Neural cell (in vitro differentiated cells): ENCODE data around the gene GFM1.

Experiments
- CTCF ChIP-seq: fragments of 450-650 bp; IDR thresholded peaks from 2 replicates; pipeline ENCODE4 v1.5.1; 2014; ENCODE audit warnings: antibody characterized with exemption, mild to moderate bottlenecking, moderate library complexity; ENCODE audit not compliant: poor library complexity, severe bottlenecking
- POLR2AphosphoS5 ChIP-seq: IDR thresholded peaks from 2 replicates; pipeline ENCODE4 v1.6.1; 2012

- TF ChIP-seq POLR2AphosphoS5: no peak
- no peak for TF ChIP-seq CTCF
Measured at GRCh38 chr3:158718490-158719170, 74.3 kb downstream of the GFM1 start.
